H9 (cell line): ENCODE data around the gene SLC28A3. TPM values are rescaled to one million over a fixed set of nuclear protein-coding genes. Genes with fewer than 3 reads are reported as not detected.

ENCODE experiments used
- DNase-seq: peaks from one replicate; pipeline ENCODE4 v3.0.0-alpha.2; 2017
- H2AFZ ChIP-seq: one replicate; pipeline ENCODE4 v1.6.1; 2013; ENCODE audit warnings: mild to moderate bottlenecking, low read length, control low read depth, moderate library complexity
- H2AK5ac ChIP-seq: 2 replicates; pipeline ENCODE4 v1.6.1; 2013; ENCODE audit warnings: low read length, control low read depth, mixed read lengths; ENCODE audit not compliant: insufficient read length
- H2BK120ac ChIP-seq: one replicate; pipeline ENCODE4 v1.6.1; 2013; ENCODE audit warnings: low read depth, mild to moderate bottlenecking, low read length, control low read depth, inconsistent platforms; ENCODE audit not compliant: poor library complexity, severe bottlenecking
- H2BK12ac ChIP-seq: 2 replicates; pipeline ENCODE4 v1.6.1; 2013; ENCODE audit warnings: low read length, control low read depth, mixed read lengths, low read depth; ENCODE audit not compliant: insufficient read length
- H2BK15ac ChIP-seq: 2 replicates; pipeline ENCODE4 v1.6.1; 2013; ENCODE audit warnings: low read depth, low read length, control low read depth
- H2BK20ac ChIP-seq: one replicate; pipeline ENCODE4 v1.6.1; 2013; ENCODE audit warnings: low read depth, mild to moderate bottlenecking, low read length, control low read depth, inconsistent platforms; ENCODE audit not compliant: poor library complexity, severe bottlenecking
- H2BK5ac ChIP-seq: 2 replicates; pipeline ENCODE4 v1.6.1; 2013; ENCODE audit warnings: low read length, control low read depth, mixed read lengths; ENCODE audit not compliant: insufficient read length
- H3K14ac ChIP-seq: 2 replicates; pipeline ENCODE4 v1.6.1; 2013; ENCODE audit warnings: low read length, control low read depth; ENCODE audit not compliant: insufficient read depth
- H3K18ac ChIP-seq: 2 replicates; pipeline ENCODE4 v1.6.1; 2013; ENCODE audit warnings: low read depth, mild to moderate bottlenecking, mixed read lengths, low read length, control low read depth; ENCODE audit not compliant: insufficient read length
- H3K23ac ChIP-seq: 2 replicates; pipeline ENCODE4 v1.6.1; 2013; ENCODE audit warnings: low read length, control low read depth, mixed read lengths, low read depth; ENCODE audit not compliant: insufficient read length
- H3K23me2 ChIP-seq: 2 replicates; pipeline ENCODE4 v1.6.1; 2013; ENCODE audit warnings: low read depth, mild to moderate bottlenecking, mixed read lengths, low read length, control low read depth; ENCODE audit not compliant: insufficient read length, poor library complexity, severe bottlenecking
- H3K27ac ChIP-seq: 2 replicates; pipeline ENCODE4 v1.5.1; 2013; ENCODE audit warnings: low read length, control low read depth, mixed read lengths, low read depth; ENCODE audit not compliant: insufficient read length
- H3K27me3 ChIP-seq: 2 replicates; pipeline ENCODE4 v1.6.1; 2013; ENCODE audit warnings: low read length, control low read depth, inconsistent platforms; ENCODE audit not compliant: insufficient read depth
- H3K4ac ChIP-seq: 2 replicates; pipeline ENCODE4 v1.6.1; 2013; ENCODE audit warnings: low read depth, mild to moderate bottlenecking, control low read depth, inconsistent platforms, low read length, moderate library complexity
- H3K4me1 ChIP-seq: 2 replicates; pipeline ENCODE4 v1.6.1; 2013; ENCODE audit warnings: low read length, control low read depth, inconsistent platforms; ENCODE audit not compliant: insufficient read depth
- H3K4me2 ChIP-seq: 2 replicates; pipeline ENCODE4 v1.6.1; 2013; ENCODE audit warnings: low read length, control low read depth, mixed read lengths; ENCODE audit not compliant: insufficient read length, insufficient read depth
- H3K56ac ChIP-seq: 2 replicates; pipeline ENCODE4 v1.6.1; 2013; ENCODE audit warnings: low read depth, mild to moderate bottlenecking, mixed read lengths, low read length, control low read depth; ENCODE audit not compliant: insufficient read length
- H3K79me1 ChIP-seq: 2 replicates; pipeline ENCODE4 v1.6.1; 2013; ENCODE audit warnings: low read depth, mild to moderate bottlenecking, moderate library complexity, low read length, control low read depth, inconsistent platforms; ENCODE audit not compliant: insufficient read depth, poor library complexity, severe bottlenecking
- H3K79me2 ChIP-seq: 2 replicates; pipeline ENCODE4 v1.6.1; 2013; ENCODE audit warnings: low read length, control low read depth, inconsistent platforms; ENCODE audit not compliant: insufficient read depth
- H3K9ac ChIP-seq: 2 replicates; pipeline ENCODE4 v1.6.1; 2013; ENCODE audit warnings: low read length, control low read depth, mixed read lengths; ENCODE audit not compliant: insufficient read length; ENCODE audit errors: extremely low read depth
- H3K9me3 ChIP-seq: one replicate; pipeline ENCODE4 v1.6.1; 2013; ENCODE audit warnings: low read depth, low read length, inconsistent platforms; ENCODE audit not compliant: control insufficient read depth
- H3T11ph ChIP-seq: one replicate; pipeline ENCODE4 v1.6.1; 2013; ENCODE audit warnings: mild to moderate bottlenecking, low read length, control low read depth, inconsistent platforms
- H4K20me1 ChIP-seq: one replicate; pipeline ENCODE4 v1.6.1; 2013; ENCODE audit not compliant: control insufficient read depth, insufficient read length, insufficient read depth
- H4K5ac ChIP-seq: 2 replicates; pipeline ENCODE4 v1.6.1; 2013; ENCODE audit warnings: low read depth, mild to moderate bottlenecking, mixed read lengths, low read length, control low read depth; ENCODE audit not compliant: insufficient read length
- H4K8ac ChIP-seq: replicated peaks from 2 replicates; pipeline ENCODE4 v1.6.1; 2013; ENCODE audit warnings: low read length, control low read depth, mixed read lengths, low read depth; ENCODE audit not compliant: insufficient read length
- H4K91ac ChIP-seq: 2 replicates; pipeline ENCODE4 v1.6.1; 2013; ENCODE audit warnings: low read depth, mild to moderate bottlenecking, moderate library complexity, mixed read lengths, low read length, control low read depth; ENCODE audit not compliant: insufficient read length
- H3K27ac Mint-ChIP-seq, 3 experiments: 2 replicates in 2 of 3; 3 replicates in 1 of 3; pipeline ENCODE4 v1.8.0; 2020 to 2021; ENCODE audit warnings: mixed read lengths in 3 of 3, mild to moderate bottlenecking in 1 of 3, moderate library complexity in 1 of 3
- H3K27me3 Mint-ChIP-seq: 2 replicates; pipeline ENCODE4 v1.8.0; 2021; ENCODE audit warnings: low read depth, mild to moderate bottlenecking, moderate library complexity, mixed read lengths
- H3K36me3 Mint-ChIP-seq, 3 experiments: 2 replicates in 2 of 3; 3 replicates in 1 of 3; pipeline ENCODE4 v1.8.0; 2020 to 2021; ENCODE audit warnings: low read depth in 3 of 3, mixed read lengths in 3 of 3; ENCODE audit not compliant: insufficient read depth in 1 of 3
- H3K4me1 Mint-ChIP-seq, 2 experiments: 2 replicates each; pipeline ENCODE4 v1.8.0; 2020; ENCODE audit warnings: mixed read lengths in 2 of 2
- H3K4me3 Mint-ChIP-seq, 2 experiments: 2 replicates in 1 of 2; 3 replicates in 1 of 2; pipeline ENCODE4 v1.8.0; 2020 to 2021; ENCODE audit warnings: mild to moderate bottlenecking in 2 of 2, mixed read lengths in 2 of 2, moderate library complexity in 1 of 2
- H3K9me3 Mint-ChIP-seq, 2 experiments: 2 replicates in 1 of 2; 3 replicates in 1 of 2; pipeline ENCODE4 v1.8.0; 2020; ENCODE audit warnings: mild to moderate bottlenecking in 2 of 2, mixed read lengths in 2 of 2, moderate library complexity in 1 of 2
- WGBS: extraction: QIAGEN DNeasy Blood & Tissue Kit; methylation state at CpG from one replicate; pipeline ENCODE4 v1.1.7; 2013; ENCODE audit warnings: missing lambda C conversion rate, low lambda C conversion rate, mixed read lengths; ENCODE audit not compliant: insufficient read length; ENCODE audit errors: extremely low coverage; 5-methylcytosine and 5-hydroxymethylcytosine counted together
- total RNA-seq: library from RNA; stranded (reverse); gene quantifications from 2 replicates; pipeline ENCODE4 v1.2.1, GENCODE V29; 2021
- TF ChIP-seq, protein P1 (sequence below): fragments of 200-600 bp; sonication (generic); conservative IDR thresholded peaks from 3 replicates; pipeline ENCODE4 v1.8.0; 2021; ENCODE audit warnings: antibody characterized with exemption, mild to moderate bottlenecking

SLC28A3 gene
- total RNA-seq, 1 experiment from 2014 or later: not detected

DNA sequence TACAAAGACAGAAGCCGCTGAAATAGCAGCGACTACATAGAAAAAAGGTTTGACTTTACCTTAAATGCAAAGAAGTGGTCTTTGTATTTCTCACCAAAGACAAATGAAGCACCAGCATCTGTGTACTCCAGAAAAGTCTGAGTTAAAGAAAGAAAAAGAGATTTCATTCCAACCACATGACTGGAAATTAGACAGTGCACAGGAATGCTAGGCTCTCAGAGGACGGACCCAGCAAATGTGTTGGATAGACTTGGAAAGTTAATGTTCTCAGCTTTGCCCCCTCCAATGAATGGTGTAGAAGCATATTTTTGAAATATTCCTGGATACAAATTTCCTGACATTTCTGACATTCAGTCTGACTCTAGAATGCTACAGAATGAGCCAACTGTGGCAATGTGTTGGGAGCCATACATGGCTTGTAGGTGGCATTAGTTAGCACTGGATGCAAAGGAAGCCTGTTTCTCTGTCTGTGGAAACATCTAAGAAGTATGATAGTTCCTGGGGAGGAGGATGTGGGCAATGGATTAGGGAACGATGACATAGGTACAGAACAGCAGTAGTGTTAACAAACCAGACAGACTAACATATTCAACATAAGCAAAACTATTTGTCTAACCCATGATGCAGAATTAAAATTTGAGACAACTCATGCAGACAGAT, 43.3 kb downstream of the SLC28A3 start:
- H3K4me3 Mint-ChIP-seq: no peak overlapping the region
- no peak overlapping the region for H3K9ac ChIP-seq

More for the DNA sequence above, 43.3 kb downstream of the SLC28A3 start:
- no peak overlapping the region for H3K18ac ChIP-seq
- peaks cover 12% of the 10 kb centered on the region in 2 experiments for H3K4me1 Mint-ChIP-seq
- H2BK20ac ChIP-seq: no peak overlapping the region
- H3T11ph ChIP-seq: no peak overlapping the region
- no peak overlapping the region for H2BK5ac ChIP-seq
- H3K4ac ChIP-seq: no peak overlapping the region
- no peaks in the 10 kb centered on the region; the same call in 1 of the 2 replicates for H3K27me3 ChIP-seq
- no peak overlapping the region for H2AK5ac ChIP-seq
- no peak overlapping the region for H2BK120ac ChIP-seq
- no peak overlapping the region for H2AFZ ChIP-seq
- no peaks in the 10 kb centered on the region for H3K23me2 ChIP-seq
- H3K23ac ChIP-seq: no peak overlapping the region
- H4K91ac ChIP-seq: no peak overlapping the region
- H3K27ac ChIP-seq: no peak overlapping the region
- no peaks in the 10 kb centered on the region for H3K79me1 ChIP-seq
- no peak overlapping the region for H3K14ac ChIP-seq
- no peaks in the 10 kb centered on the region; the same call in 1 of the 2 replicates for H3K27me3 Mint-ChIP-seq
- no peaks in the 10 kb centered on the region for H4K20me1 ChIP-seq
- no peak overlapping the region for H2BK12ac ChIP-seq
- H3K79me2 ChIP-seq: no peaks in the 10 kb centered on the region
- no peak for DNase-seq
- TF ChIP-seq, protein P1, sequence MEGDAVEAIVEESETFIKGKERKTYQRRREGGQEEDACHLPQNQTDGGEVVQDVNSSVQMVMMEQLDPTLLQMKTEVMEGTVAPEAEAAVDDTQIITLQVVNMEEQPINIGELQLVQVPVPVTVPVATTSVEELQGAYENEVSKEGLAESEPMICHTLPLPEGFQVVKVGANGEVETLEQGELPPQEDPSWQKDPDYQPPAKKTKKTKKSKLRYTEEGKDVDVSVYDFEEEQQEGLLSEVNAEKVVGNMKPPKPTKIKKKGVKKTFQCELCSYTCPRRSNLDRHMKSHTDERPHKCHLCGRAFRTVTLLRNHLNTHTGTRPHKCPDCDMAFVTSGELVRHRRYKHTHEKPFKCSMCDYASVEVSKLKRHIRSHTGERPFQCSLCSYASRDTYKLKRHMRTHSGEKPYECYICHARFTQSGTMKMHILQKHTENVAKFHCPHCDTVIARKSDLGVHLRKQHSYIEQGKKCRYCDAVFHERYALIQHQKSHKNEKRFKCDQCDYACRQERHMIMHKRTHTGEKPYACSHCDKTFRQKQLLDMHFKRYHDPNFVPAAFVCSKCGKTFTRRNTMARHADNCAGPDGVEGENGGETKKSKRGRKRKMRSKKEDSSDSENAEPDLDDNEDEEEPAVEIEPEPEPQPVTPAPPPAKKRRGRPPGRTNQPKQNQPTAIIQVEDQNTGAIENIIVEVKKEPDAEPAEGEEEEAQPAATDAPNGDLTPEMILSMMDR: no peak
- H3K36me3 Mint-ChIP-seq: no peaks in the 10 kb centered on the region
- H3K27ac Mint-ChIP-seq: no peak overlapping the region
- WGBS: no CpG with 5 or more reads among the region's 4 CpGs
- H4K8ac ChIP-seq: no peak overlapping the region
- H3K9me3 Mint-ChIP-seq: no peaks in the 10 kb centered on the region
- H4K5ac ChIP-seq: no peak overlapping the region
- no peak overlapping the region for H2BK15ac ChIP-seq
- no peaks in the 10 kb centered on the region for H3K9me3 ChIP-seq
- H3K4me2 ChIP-seq: no peak overlapping the region
- peaks cover 3% of the 10 kb centered on the region; the same call in 1 of the 2 replicates for H3K4me1 ChIP-seq
- no peak overlapping the region for H3K56ac ChIP-seq
